Transverse colon (tissue), 4 donors: ENCODE data around the gene HPSE2. TPM values are rescaled to one million over a fixed set of nuclear protein-coding genes. Genes with fewer than 3 reads are reported as not detected.

Experiments
- DNase-seq: peaks from one replicate; pipeline ENCODE4 v3.0.0-alpha.2; 2019
- H3K27ac ChIP-seq, 4 donors: fragments of 200-600 bp; sonication (generic); 2 replicates each; pipeline ENCODE4 v1.5.1; 2016 to 2018; ENCODE audit warnings: inconsistent platforms in 4 of 4
- H3K27me3 ChIP-seq: fragments of 200-600 bp; sonication (generic); 2 replicates; pipeline ENCODE4 v1.5.1; 2017; ENCODE audit warnings: inconsistent platforms
- H3K36me3 ChIP-seq, 4 donors: fragments of 200-600 bp; sonication (generic); 2 replicates each; pipeline ENCODE4 v1.5.1; 2017 to 2019; ENCODE audit warnings: inconsistent platforms in 4 of 4
- H3K4me1 ChIP-seq, 4 donors: fragments of 200-600 bp; sonication (generic); 2 replicates each; pipeline ENCODE4 v1.5.1; 2017 to 2020; ENCODE audit warnings: inconsistent platforms in 4 of 4
- H3K4me3 ChIP-seq, 4 donors: fragments of 200-600 bp; sonication (generic); 1 replicate in 1 of 4; 2 replicates in 3 of 4; pipeline versions ENCODE4 v1.5.1 to v1.6.1; 2017 to 2019; ENCODE audit warnings: inconsistent platforms in 4 of 4
- H3K9me3 ChIP-seq, 2 donors: fragments of 200-600 bp; sonication (generic); 2 replicates each; pipeline ENCODE4 v1.5.1; 2017 to 2019; ENCODE audit warnings: inconsistent platforms in 2 of 2
- EP300 ChIP-seq: sonication (generic); formaldehyde crosslinking; IDR thresholded peaks from one replicate; pipeline ENCODE4 v1.6.1; 2017; ENCODE audit warnings: antibody characterized with exemption, low read depth
- POLR2A ChIP-seq: fragments of 450-650 bp; IDR thresholded peaks from one replicate; pipeline ENCODE4 v1.6.1; 2016; ENCODE audit warnings: antibody characterized with exemption, mild to moderate bottlenecking, moderate library complexity
- POLR2AphosphoS5 ChIP-seq, 3 donors: sonication (generic); formaldehyde crosslinking; IDR thresholded peaks; one replicate each; pipeline ENCODE4 v1.6.1; 2016; ENCODE audit warnings: antibody characterized with exemption in 3 of 3
- WGBS, 2 donors: methylation state at CpG; one replicate each; pipeline ENCODE4 v1.1.5; 2018; ENCODE audit warnings: low coverage in 1 of 2; 5-methylcytosine and 5-hydroxymethylcytosine counted together
- in situ Hi-C, 4 donors: fragments of 200-750 bp; cut with MboI; loops; one replicate each; pipeline versions ENCODE4 v1.15.0 to v1.15.1; 2017; ENCODE audit warnings: low sequenced_read_pairs in 3 of 4, low pct_ligation_motif_present in 1 of 4, low pct_unique_long_range_greater_than_20kb in 1 of 4
- intact Hi-C: fragments of 100-400 bp; cut with DNase I; formaldehyde crosslinking; loops from one replicate; pipeline ENCODE4 v1.15.1; 2023; ENCODE audit warnings: low total_unique reads
- total RNA-seq, 4 donors: library from RNA; depleted of rRNA; stranded (reverse); fragments of >200 nt; gene quantifications; one replicate each; pipeline ENCODE4 v1.1.0, GENCODE V29; 2016
- TF ChIP-seq, protein P1 (sequence below), 5 experiments: fragments of 200-600 bp in 3 of 5; fragments of 450-650 bp in 2 of 5; sonication (generic) in 3 of 5; IDR thresholded peaks; 1 replicate in 2 of 5; 2 replicates in 3 of 5; pipeline ENCODE4 v1.5.1; 2016 to 2017; ENCODE audit warnings: antibody characterized with exemption in 5 of 5, inconsistent platforms in 3 of 5, mild to moderate bottlenecking in 2 of 5, moderate library complexity in 1 of 5

HPSE2 gene
- total RNA-seq, 4 donors from 2014 or later, result 2.2 to 3.0 TPM; not detected in 2

- 50 to 60% methylated on average over 1 of the region's 1 CpG for WGBS, 2 donors
- no peak for DNase-seq
- TF ChIP-seq POLR2AphosphoS5 (IDR thresholded peaks at IDR 0.05) (no peak), EP300 (no peak), POLR2A (no peak)
- TF ChIP-seq, protein P1, sequence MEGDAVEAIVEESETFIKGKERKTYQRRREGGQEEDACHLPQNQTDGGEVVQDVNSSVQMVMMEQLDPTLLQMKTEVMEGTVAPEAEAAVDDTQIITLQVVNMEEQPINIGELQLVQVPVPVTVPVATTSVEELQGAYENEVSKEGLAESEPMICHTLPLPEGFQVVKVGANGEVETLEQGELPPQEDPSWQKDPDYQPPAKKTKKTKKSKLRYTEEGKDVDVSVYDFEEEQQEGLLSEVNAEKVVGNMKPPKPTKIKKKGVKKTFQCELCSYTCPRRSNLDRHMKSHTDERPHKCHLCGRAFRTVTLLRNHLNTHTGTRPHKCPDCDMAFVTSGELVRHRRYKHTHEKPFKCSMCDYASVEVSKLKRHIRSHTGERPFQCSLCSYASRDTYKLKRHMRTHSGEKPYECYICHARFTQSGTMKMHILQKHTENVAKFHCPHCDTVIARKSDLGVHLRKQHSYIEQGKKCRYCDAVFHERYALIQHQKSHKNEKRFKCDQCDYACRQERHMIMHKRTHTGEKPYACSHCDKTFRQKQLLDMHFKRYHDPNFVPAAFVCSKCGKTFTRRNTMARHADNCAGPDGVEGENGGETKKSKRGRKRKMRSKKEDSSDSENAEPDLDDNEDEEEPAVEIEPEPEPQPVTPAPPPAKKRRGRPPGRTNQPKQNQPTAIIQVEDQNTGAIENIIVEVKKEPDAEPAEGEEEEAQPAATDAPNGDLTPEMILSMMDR (IDR thresholded peaks at IDR 0.05), result no peak
Measured at GRCh38 chr10:98539578-98539977, 696.1 kb downstream of the HPSE2 start.

GRCh38 chr10:98538472-98538871 is 697.2 kb downstream of the HPSE2 start:
- Histone ChIP-seq H3K36me3 (no peaks in the 10 kb centered on the region), H3K4me1 (peaks cover 0 to 25% (median 6%) of the 10 kb centered on the region in 4 donors), H3K9me3 (no peaks in the 10 kb centered on the region), H3K4me3 (no peak overlapping the region), H3K27me3 (no peaks in the 10 kb centered on the region), H3K27ac (no peak overlapping the region)
- DNase-seq, result no peak
- TF ChIP-seq EP300 (no peak), POLR2AphosphoS5 (IDR thresholded peaks at IDR 0.05) (no peak), POLR2A (no peak)
- TF ChIP-seq, protein P1 (IDR thresholded peaks at IDR 0.05), result no peak
- in situ Hi-C loops, result no loop called here
- intact Hi-C loops, result no loop called here

More at GRCh38 chr10:98539578-98539977, 696.1 kb downstream of the HPSE2 start:
- H3K4me1 ChIP-seq, result peaks cover 0 to 25% (median 6%) of the 10 kb centered on the region in 4 donors
- H3K36me3 ChIP-seq, result no peaks in the 10 kb centered on the region
- no peaks in the 10 kb centered on the region for H3K9me3 ChIP-seq
- H3K27me3 ChIP-seq, result no peaks in the 10 kb centered on the region
- peak overlapping the region in 3 of 4 donors; percentile 2 to 41 (median 18) for H3K27ac ChIP-seq
- intact Hi-C loops, result no loop called here
- in situ Hi-C loops, result no loop called here
- no peak overlapping the region for H3K4me3 ChIP-seq

DNA sequence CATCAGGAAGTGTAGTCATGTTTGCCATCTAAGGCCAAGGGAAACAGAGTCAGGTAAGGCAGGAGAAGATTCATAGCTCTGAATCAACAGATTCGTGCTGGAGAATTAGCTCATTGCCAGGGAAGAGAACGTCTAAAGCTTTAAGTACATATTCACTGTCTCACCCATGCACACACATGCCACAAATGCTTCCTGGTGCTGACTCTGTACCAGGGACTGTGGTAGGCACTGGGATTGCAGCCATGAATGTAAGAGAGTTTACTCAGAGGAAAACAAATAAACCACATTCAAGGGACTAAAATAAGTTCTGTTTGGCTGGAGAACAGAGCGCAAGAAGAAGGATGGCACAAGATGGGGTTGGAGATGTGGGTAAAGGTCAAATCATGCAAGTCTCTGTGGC is 699.1 kb downstream of the HPSE2 start:
- H3K4me1 ChIP-seq, result peaks cover 0 to 25% (median 6%) of the 10 kb centered on the region in 4 donors
- peak overlapping the region in 1 of 4 donors; percentile 9 for H3K27ac ChIP-seq
- in situ Hi-C loops, result no loop called here
- no peak overlapping the region for H3K4me3 ChIP-seq
- 44 to 70% methylated on average over 1 to 3 of the region's 3 CpGs for WGBS, 2 donors
- TF ChIP-seq, protein P1 (IDR thresholded peaks at IDR 0.05), result peak in 3 of 5 experiments; percentile 18 to 43 (median 24)
- TF ChIP-seq POLR2AphosphoS5 (IDR thresholded peaks at IDR 0.05), result no peak
- peak; percentile 18 for DNase-seq
- no peaks in the 10 kb centered on the region for H3K27me3 ChIP-seq
- no peaks in the 10 kb centered on the region for H3K36me3 ChIP-seq
- H3K9me3 ChIP-seq, result no peaks in the 10 kb centered on the region
- intact Hi-C loops, result no loop called here

- no peak overlapping the region for H3K4me3 ChIP-seq
- WGBS, 2 donors, result 93 to 94% methylated on average over 2 to 3 of the region's 3 CpGs
- H3K27ac ChIP-seq, result no peak overlapping the region
- intact Hi-C loops, result no loop called here
- no peaks in the 10 kb centered on the region for H3K27me3 ChIP-seq
- DNase-seq, result no peak
- no peaks in the 10 kb centered on the region for H3K9me3 ChIP-seq
- H3K4me1 ChIP-seq, result peaks cover 0 to 6% (median 3%) of the 10 kb centered on the region in 4 donors
- no peaks in the 10 kb centered on the region for H3K36me3 ChIP-seq
- in situ Hi-C loops, result no loop called here
- no peak for TF ChIP-seq POLR2A
- TF ChIP-seq EP300, result no peak
Measured at GRCh38 chr10:98533746-98534445, 701.8 kb downstream of the HPSE2 start.

GRCh38 chr10:98533241-98533640 is 702.4 kb downstream of the HPSE2 start:
- no peaks in the 10 kb centered on the region for H3K9me3 ChIP-seq
- no peaks in the 10 kb centered on the region for H3K27me3 ChIP-seq
- TF ChIP-seq, protein P1 (IDR thresholded peaks at IDR 0.05), result no peak
- TF ChIP-seq POLR2A (no peak), EP300 (no peak), POLR2AphosphoS5 (IDR thresholded peaks at IDR 0.05) (no peak)
- in situ Hi-C loops, result no loop called here
- 63 to 67% methylated on average over 3 of the region's 3 CpGs for WGBS, 2 donors
- intact Hi-C loops, result no loop called here
- DNase-seq, result no peak
- peaks cover 0 to 9% (median 3%) of the 10 kb centered on the region in 4 donors for H3K4me1 ChIP-seq
- H3K4me3 ChIP-seq, result no peak overlapping the region
- no peaks in the 10 kb centered on the region for H3K36me3 ChIP-seq
- H3K27ac ChIP-seq, result no peak overlapping the region
